Progenitor cell of endocrine pancreas (in vitro differentiated cells): ENCODE data around the gene UBE2J2. TPM values are rescaled to one million over a fixed set of nuclear protein-coding genes. Genes with fewer than 3 reads are reported as not detected.

Experiments used
- DNase-seq: peaks from one replicate; pipeline ENCODE4 v3.0.0; 2021; ENCODE audit warnings: low spot score; ENCODE audit not compliant: unreplicated experiment
- H3K27ac Mint-ChIP-seq: 2 replicates; pipeline ENCODE4 v1.8.0; 2021; ENCODE audit warnings: mild to moderate bottlenecking, moderate library complexity, mixed read lengths
- H3K27me3 Mint-ChIP-seq: 2 replicates; pipeline ENCODE4 v1.8.0; 2021; ENCODE audit warnings: mixed read lengths
- H3K36me3 Mint-ChIP-seq: 2 replicates; pipeline ENCODE4 v1.8.0; 2022; ENCODE audit warnings: mixed read lengths; ENCODE audit not compliant: insufficient read depth
- H3K4me1 Mint-ChIP-seq: 2 replicates; pipeline ENCODE4 v1.8.0; 2021; ENCODE audit warnings: low read depth, mixed read lengths
- H3K4me3 Mint-ChIP-seq: 2 replicates; pipeline ENCODE4 v1.8.0; 2021; ENCODE audit warnings: low read depth, mild to moderate bottlenecking, moderate library complexity, mixed read lengths
- H3K9me3 Mint-ChIP-seq: 2 replicates; pipeline ENCODE4 v1.8.0; 2021; ENCODE audit warnings: low read depth, mixed read lengths
- total RNA-seq: library from RNA; stranded (reverse); gene quantifications from 2 replicates; pipeline ENCODE4 v1.2.1, GENCODE V29; 2021
- TF ChIP-seq, protein P1 (sequence below): fragments of 200-600 bp; sonication (generic); IDR thresholded peaks from one replicate; pipeline ENCODE4 v1.5.0; 2021; ENCODE audit warnings: antibody characterized with exemption, mild to moderate bottlenecking; ENCODE audit not compliant: unreplicated experiment

Gene UBE2J2
- total RNA-seq, 1 donor from 2014 or later: 73.6 TPM

DNA sequence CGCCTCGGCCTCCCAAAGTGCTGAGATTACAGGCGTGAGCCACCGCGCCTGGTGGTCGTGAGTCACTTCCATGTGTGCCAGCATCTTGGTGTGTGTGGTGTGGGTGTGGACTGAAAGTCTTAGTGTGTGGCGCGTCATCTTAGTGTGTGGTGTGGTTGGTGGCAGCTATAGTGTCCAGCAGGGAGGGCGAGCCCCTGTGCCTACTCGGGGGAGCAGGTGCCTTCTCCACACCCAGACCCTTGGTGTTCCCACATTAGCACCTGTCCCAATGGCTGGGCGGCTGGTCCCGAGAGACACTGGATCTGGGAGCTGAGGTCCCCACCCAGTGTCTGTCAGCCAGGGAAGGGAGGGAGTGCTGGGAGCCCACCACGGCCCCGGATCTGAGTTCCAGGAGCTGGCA lies 9.3 kb upstream of the UBE2J2 start:
- H3K4me1 Mint-ChIP-seq: no peaks in the 10 kb centered on the region
- no peaks in the 10 kb centered on the region for H3K9me3 Mint-ChIP-seq
- no peak overlapping the region for H3K4me3 Mint-ChIP-seq
- DNase-seq: no peak
- no peaks in the 10 kb centered on the region for H3K36me3 Mint-ChIP-seq
- TF ChIP-seq, protein P1, sequence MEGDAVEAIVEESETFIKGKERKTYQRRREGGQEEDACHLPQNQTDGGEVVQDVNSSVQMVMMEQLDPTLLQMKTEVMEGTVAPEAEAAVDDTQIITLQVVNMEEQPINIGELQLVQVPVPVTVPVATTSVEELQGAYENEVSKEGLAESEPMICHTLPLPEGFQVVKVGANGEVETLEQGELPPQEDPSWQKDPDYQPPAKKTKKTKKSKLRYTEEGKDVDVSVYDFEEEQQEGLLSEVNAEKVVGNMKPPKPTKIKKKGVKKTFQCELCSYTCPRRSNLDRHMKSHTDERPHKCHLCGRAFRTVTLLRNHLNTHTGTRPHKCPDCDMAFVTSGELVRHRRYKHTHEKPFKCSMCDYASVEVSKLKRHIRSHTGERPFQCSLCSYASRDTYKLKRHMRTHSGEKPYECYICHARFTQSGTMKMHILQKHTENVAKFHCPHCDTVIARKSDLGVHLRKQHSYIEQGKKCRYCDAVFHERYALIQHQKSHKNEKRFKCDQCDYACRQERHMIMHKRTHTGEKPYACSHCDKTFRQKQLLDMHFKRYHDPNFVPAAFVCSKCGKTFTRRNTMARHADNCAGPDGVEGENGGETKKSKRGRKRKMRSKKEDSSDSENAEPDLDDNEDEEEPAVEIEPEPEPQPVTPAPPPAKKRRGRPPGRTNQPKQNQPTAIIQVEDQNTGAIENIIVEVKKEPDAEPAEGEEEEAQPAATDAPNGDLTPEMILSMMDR: no peak
- H3K27ac Mint-ChIP-seq: peak overlapping the region; percentile 13
- no peaks in the 10 kb centered on the region for H3K27me3 Mint-ChIP-seq

DNA sequence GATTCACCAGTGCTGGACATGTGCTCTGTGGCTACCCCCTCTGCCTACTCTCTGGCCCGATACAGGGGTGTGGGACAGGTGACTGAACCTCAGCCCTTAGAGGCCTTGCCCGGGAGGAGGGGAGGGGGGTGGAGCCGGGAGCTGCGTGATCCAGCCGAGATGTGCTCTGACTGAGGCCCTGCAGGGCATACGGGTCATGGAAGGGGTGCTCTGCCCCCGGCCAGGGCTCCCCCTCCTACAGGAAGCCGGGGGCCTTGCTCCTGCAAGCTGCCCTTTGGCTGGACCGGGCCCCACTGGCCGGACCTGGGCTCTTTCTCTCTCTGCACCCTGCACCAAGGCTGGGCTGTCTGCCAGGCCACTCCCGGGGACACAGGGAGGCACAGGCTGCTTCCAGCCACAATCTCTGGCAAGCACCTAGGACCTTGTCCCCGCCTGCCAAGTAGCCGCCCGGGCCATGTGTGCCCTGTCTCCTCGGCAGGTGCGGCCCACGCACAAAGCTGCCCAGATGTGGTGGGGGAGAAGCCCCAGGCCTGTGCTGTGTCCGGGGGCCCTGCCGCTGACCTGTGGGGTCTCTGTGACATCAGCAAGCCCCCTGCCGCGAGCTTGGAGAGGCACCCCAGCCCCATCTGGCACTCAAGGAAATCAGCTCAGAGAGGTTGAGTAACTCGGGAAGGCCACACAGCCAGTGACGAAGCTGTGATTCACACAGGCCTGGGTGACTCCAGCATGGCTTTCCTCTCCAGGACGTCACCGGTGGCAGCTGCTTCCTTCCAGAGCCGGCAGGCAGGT lies 8.1 kb upstream of the UBE2J2 start:
- Mint-ChIP-seq H3K4me3 (no peak overlapping the region), H3K4me1 (no peaks in the 10 kb centered on the region), H3K9me3 (no peaks in the 10 kb centered on the region), H3K27ac (no peak overlapping the region), H3K27me3 (no peaks in the 10 kb centered on the region), H3K36me3 (no peaks in the 10 kb centered on the region)
- DNase-seq: no peak
- TF ChIP-seq, protein P1: no peak

DNA sequence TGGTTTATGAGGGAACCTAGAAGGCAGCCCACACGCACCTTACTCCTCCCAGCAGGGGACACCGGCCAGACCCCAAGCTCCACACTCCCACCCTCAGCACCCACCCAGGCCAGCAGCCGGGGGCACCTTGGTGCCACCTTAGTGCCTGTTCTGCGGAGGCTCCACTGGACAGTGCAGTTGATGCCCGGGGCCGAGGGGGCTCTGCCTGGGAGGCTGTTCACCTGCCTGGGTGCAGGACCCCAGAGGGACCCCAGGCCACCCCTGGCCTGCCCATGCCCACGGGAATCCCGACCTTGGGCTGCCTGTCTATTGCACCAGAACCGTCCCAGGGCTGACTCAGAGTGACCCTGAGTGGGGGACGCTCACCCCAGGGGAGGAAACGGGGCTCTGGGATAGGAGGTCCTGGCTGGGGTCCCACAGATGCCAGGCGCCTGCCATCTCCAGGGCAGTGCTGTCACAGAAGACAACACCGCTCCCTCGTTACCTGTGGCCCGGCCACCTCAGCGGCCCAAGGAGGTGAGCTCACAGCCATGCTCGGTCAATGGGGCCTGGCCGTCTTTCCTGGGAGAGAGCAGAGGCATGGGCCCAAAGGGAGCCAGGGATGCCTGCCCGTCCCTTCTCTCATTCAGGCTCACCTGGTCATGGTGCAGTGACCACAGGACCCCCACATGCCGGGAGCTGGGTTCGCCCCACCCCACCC lies 7.3 kb upstream of the UBE2J2 start:
- Mint-ChIP-seq H3K27me3 (no peaks in the 10 kb centered on the region), H3K36me3 (no peaks in the 10 kb centered on the region), H3K9me3 (no peaks in the 10 kb centered on the region), H3K4me1 (no peaks in the 10 kb centered on the region), H3K27ac (no peak overlapping the region), H3K4me3 (no peak overlapping the region)
- TF ChIP-seq, protein P1: no peak
- DNase-seq: no peak

DNA sequence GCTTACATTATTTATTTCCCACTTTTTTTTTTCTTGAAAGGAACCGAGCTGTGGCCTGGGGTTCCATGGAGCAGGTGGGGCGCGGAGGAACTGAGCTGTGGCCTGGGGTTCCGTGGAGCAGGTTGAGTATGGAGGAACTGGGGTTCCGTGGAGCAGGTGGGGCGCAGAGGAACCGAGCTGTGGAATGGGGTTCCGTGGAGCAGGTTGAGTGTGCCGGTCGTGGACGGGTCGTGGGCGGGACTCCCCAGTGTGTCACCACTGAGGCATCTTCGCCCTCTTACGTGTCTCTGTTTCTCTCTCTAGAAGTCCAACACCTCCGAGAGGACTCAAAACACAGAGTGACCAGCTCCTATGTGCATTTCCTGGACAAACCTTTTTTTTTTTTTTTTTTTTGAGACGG lies 5.4 kb upstream of the UBE2J2 start:
- Mint-ChIP-seq H3K36me3 (no peaks in the 10 kb centered on the region), H3K9me3 (no peaks in the 10 kb centered on the region), H3K4me1 (peaks cover 4% of the 10 kb centered on the region), H3K27ac (no peak overlapping the region), H3K4me3 (no peak overlapping the region), H3K27me3 (no peaks in the 10 kb centered on the region)
- DNase-seq: no peak
- TF ChIP-seq, protein P1: no peak

DNA sequence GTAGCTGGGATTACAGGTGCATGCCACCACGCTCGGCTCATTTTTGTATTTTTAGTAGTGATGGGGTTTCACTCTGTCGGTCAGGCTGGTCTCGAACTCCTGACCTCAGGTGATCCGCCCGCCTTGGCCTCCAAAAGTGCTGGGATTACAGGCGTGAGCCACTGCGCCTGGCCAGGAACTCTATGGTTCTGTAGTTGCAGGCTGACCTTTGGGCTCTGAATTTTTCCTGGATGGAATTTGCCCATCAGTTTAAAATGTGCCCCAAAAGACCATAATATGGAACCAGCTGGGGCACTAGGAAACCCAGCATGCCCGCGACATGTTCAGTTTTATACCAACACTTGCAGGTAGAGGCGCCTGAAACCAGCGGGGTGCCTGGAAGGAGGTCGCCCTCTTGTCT lies 5.0 kb upstream of the UBE2J2 start:
- Mint-ChIP-seq H3K27me3 (no peaks in the 10 kb centered on the region), H3K36me3 (no peaks in the 10 kb centered on the region), H3K4me3 (no peak overlapping the region), H3K4me1 (peaks cover 4% of the 10 kb centered on the region), H3K27ac (no peak overlapping the region), H3K9me3 (no peaks in the 10 kb centered on the region)
- TF ChIP-seq, protein P1: no peak
- DNase-seq: no peak
